HG02981 (cell line): Measurements from ENCODE around the gene KIAA0513.

Source experiments
- ATAC-seq: cut with Tn5 transposase; IDR thresholded peaks from one replicate; pipeline ENCODE4 v1.9.1; 2021; ENCODE audit warnings: mild to moderate bottlenecking, moderate library complexity; ENCODE audit not compliant: unreplicated experiment

Gene KIAA0513

DNA sequence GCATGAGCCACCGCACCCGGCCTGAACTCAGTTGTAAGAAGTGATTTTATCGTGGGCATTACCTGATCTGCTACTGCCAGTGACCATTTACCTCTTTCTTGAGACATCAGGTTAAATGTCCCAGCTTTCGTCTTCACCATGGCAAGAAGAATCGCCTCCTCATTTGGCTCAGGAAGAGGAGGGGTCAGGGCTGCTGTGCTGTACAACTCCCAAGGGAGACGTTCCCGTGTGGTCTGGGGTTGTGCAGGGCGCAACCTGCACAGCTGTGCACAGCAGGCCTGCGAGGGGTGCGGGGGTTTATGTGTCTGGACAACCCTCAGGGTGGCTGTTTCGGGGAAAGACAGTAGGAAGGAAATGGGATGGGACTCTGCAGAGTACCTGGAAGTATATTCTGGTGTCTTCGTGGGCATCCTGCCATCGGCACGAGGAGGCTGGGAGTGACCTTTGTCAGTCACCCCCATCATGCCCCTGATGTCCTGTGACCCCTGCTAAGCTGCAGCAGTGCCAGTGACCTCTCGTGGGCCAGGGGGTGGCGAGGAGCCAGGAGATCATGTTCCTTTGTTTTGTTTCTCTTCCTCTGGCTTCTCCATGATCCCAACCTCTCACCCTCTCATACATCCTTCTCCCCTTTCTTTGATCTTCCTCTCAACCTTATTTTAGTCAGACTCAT is 57.4 kb downstream of the KIAA0513 start:
- no peak for ATAC-seq

DNA sequence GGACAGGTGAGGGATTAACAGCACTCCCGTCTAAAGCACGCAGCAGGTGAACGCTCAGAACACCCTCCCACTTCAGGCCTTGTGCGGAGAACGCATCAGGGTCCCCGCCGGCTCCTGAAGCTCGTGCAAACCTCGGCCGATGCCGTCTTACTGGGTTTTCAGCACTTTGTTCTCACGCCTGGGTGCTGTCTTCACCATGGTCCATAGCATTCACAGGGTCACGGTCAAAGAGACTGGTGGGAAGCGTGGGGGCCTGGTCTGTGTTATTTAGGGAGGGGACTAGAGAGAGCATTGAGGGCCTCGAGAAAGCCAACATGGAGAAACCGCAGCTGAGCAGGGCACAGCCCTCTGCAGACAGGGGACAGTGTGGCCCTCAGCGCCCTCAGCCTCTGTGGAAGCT is 58.1 kb downstream of the KIAA0513 start:
- no peak for ATAC-seq

DNA sequence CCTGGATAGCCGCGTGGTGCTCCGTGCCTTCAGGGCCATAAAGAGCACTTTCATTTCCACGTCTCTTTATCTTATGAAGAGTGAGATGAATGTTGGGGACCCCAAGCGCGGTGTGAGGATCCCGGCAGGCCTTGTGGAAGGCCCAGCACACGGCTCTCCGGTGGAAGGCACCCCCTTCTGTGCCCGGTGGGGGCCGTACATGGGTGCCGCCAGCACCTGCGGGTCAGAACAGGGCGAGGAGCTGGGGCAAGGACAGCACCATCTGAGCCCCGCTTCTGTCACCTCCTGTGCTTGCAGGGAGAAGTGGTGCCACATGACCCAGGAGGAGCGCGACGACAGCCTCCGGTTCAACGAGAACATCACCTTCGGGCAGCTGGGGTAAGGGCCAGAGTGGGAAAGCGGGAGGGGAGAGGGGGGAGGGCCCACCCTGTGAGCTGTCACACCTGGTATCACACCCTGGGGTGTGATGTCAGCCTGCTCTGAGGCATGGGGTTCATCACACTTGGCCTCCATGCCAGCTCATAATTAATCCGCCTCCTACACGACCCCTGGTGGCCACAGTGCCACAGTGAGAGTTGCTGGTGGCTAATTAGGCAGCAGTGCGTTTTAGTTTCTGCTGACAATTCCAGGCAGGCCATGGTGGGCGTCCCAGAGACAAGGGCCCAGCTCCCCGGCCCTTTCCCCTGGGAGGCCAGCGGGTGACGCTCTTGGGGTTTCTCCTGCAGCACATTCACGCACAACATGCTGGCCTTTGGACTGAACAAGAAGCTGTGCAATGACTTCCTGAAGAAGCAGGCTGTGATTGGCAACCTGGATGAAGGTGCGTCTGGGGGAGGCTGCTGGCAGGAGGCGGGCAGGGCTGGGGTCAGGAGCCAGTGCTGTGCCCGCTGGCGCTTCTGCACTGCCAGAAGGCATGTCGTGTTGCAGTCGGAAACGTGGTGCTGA is 59.0 kb downstream of the KIAA0513 start:
- ATAC-seq: no peak

DNA sequence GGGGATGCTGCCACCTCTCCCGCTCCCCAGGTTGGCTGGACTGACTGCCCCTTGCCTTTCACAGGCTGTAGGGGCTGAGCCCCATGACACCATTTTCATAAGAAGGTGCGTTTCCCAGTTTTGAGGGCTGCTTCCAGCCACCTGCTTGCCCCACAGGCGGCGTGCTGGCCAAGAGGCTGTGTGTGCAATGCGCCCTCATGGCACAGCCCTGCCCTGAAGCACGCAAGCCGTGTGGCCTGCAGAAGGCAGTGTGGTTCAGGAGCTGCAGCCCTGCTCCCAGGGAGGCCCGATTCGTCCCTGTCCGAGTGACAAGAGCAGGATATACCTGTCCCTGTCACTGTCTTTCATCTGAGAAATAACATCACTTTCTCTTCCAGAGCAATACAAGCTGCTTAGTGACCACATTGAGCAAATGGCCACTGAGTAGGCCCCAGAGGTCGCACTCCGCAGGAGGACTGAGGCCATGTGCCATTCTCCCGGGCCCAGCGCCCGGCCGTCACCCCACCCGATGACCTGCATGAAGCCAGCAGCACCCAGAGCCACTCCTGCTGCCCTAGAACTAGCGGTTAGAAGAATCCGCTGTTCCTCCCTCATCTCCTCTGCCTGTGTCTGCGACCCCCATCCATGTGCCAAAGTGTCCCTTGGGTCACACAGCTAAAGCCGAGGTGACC is 60.4 kb downstream of the KIAA0513 start:
- no peak for ATAC-seq

DNA sequence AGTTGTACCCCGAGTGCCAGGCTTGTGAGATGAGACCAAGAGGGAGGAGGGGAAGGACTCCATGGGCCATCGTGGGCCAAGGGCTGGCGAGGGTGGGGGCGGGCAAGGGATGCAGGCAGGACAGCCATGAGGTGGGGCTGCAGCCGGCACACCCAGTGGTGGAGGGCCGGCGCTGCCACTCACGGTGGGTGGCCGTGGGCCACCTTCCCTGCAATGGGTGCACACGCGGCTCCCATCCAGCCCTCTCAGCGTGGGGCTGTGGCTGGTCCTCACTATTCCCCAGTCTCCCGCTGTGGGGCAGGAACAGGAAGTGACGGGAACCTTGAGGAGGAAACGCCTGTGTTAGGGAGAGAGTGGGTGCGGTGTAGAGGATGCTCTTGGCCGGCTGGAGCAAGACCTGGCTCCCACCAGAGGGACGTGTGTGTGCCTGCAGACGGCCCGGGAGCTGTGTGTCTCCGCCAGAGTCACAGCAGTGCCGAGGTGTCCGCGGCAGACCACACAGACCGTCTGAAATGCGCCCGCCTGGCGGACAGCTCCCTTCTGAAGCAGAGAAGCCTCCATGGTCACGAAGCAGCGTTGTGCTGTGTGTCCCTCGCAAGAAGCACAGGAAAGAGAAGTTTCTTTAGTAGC is 61.1 kb downstream of the KIAA0513 start:
- no peak for ATAC-seq

DNA sequence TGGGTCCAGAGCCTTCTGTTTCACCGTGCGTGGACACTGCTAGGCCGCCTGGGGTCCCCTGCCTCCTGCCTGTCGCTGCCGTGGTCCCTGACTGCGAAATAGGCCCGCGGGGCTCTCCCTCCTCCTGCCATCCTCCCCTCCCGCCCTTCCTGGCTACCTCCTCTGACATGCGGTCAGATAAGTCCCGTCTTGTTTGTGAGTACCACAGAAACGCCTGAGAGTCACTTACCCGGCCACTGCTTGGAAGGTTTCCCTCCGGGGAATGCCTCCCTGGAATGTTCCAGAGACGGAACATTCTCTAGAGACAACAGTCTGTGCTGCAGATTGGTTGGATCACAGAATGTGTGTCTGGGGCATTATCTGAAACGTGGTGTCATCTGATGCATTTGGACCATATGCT is 61.9 kb downstream of the KIAA0513 start:
- no peak for ATAC-seq

DNA sequence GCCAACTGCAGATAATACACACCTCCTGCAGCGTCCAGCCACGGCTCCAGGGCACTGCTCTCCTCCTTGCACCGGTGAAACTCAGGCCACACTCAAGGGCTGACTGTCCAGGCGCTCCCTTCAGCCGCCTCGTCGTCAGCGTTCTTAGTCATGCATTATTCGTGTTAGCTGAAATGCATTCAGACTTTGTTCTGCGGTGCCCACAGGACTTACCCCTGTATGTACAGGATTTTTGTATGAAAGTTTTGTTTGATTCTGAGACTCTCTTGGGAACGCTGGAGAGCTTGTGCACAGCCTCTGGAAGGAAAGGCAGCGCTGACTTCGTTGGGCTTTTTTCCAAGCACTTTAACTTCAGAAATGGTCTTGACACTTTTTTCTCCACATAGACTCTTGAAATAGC is 62.6 kb downstream of the KIAA0513 start:
- no peak for ATAC-seq

DNA sequence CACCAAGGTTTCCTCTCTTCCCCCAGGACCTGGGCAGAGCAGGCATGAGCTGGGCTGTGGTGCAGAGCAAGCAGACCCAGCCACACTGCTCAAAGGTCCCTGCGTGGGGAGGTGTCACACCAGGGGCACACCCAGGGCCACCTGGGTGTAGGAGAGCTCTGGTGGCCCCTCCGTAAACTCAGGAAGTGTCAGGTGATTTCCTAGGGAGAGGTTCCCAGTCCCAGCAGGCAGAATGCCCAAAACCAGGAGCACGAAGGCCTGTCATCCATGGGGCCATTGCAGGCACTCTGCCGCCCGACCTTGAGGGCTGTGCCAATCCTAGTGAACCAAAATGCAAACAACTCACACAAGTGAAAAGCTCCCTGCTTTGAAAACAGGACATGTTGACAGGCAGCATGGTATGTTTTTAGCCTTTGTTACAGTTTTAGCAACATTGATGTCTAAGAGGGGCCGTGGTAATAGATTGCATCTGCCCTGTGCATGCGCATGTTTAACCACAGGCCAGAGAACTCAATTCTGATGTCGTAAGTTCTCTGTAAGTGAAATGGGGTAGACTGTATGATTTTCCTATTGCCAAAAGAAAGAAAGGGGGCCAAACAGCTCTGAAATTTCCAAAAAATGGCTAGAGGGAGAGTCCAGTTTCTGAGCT is 63.4 kb downstream of the KIAA0513 start:
- no peak for ATAC-seq

DNA sequence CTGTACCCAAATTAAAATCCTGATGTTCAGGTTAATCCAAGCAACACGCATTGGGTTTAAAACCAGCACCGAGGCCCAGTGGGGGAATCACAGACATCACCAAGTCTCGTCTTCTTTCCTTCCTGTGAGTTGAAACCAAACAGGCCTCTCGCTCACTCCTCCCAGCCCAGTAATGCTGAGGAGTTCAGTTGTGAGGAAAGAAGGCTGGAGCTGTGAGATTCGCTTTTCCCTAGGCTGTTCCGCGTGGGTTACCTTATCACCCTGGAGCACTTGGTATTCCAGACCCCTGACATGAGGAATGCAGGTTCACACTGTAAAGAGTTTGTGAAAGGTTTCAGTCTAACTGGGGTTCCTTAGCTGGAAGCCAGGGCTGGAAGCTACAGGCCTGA is 63.9 kb downstream of the KIAA0513 start:
- no peak for ATAC-seq

DNA sequence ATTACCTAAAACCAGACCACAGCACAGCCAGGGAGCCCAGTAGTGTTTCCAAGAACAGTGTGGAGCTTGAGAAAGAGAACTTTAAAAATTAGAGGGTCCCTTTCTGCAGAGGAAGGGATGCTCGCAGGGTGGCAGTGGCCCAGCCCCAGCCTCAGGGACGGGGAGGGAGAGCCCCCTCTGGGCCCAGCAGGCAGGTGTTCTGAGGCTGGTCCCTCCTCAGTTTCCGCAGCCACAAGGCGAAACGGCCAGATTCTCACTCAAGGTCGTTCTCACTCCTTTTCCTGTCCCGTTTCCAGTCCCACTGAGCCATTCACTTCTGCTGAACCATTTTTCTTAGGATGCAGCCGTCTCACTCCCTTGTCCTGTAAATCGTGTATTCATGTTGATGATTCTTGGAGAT is 64.7 kb downstream of the KIAA0513 start:
- no peak for ATAC-seq

DNA sequence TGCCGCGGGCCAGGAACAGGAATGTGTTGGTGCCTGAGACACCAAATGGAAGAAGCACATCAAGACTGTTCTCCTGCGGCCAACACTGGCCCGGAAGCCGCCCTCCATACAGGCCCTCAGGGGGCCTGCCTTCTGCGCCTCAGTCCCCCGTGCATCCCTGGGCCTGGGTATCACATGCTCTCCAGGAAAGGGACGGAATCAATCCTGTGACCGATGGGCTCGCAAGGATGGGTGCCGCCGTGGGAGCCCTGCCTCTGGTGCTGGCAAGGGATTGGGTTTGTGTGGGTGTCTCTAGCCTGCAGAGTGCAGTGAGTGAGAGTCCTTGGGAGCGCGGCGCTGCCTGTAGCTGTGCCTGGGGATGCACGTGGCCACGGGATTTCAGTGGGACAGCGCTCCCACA is 65.3 kb downstream of the KIAA0513 start:
- no peak for ATAC-seq

DNA sequence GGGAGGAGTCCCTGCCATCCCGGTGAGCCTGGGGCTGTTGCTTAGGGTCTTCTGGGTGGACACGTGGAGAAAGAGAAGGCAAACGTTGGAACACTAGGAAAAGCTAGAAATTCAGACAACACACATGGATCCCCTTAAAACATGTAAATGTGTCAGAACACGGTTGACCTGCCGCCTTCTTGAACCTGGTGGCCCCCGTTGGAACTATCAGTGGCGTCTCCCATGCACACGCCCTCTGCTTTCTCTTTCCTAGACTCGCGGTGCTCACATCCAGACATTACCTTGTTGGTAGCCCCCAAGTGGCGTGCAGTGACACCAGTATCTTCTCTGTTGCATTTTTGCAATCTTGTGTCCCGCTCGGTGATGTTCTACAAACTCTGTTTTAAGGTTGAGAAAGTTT is 66.1 kb downstream of the KIAA0513 start:
- no peak for ATAC-seq

DNA sequence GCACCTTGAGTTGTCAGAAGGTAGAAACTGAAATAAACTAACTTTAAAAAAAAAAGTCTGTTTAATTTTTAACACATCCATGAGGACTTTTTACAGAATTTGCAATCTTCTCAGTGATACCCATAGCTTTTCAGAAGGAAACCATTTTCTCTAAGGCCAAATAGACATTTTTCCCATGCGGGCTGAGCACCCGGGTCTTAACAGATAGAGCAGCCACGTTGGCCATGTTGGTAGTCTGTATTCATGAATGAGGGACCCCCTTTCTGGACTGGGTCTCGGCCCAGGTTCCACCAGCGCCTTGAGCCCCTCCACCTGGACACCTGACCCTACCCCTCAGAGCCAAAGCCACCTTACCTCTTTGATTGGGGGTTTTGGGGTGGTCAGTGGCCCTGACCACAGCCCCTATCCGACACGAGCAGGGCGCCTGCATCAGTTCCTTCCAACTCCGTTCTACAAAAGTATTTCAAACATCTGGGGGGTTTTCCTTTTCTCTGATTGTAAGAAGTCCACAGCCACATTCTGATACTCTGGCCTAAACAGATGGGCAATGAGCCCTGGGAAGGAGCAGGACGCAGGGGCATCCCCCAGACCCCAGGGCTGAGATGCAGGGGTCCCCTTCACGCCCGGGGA is 66.7 kb downstream of the KIAA0513 start:
- ATAC-seq: no peak

DNA sequence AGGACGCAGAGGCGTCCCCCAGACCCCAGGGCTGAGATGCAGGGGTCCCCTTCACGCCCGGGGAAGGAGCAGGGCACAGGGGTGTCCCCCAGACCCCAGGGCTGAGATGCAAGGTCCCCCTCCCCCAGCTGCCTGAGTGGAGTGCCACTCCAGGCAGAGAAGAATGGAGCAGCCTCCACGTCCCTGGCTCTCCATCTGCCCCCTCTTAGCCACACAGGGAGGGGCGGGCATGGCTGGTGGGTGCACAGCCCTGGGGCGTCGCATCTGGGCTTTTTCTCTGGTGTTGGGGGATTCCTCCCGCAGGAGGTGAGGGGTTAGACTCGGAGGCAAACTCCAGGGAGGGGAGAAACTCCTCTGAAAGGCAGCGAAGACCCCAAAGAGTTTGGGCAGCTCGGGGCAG is 67.2 kb downstream of the KIAA0513 start:
- no peak for ATAC-seq

DNA sequence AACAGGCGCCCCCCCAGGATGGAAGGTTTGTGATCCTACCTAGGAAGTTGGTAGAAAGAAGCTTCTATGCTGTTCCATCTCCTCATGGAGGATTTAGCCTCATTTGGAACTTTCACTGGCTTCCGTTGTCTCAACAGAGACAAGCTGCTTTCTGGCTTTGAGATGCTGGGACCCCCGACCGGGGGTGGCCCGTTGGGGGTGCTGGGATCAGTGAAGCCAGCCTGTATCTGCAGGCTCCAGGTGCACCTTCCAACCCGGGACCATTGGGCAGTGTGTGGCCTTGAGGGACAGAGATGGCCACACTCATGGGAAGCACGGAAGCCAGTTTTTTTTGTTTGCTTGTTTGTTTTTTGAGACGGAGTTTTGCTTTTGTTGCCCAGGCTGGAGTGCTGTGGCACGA is 69.3 kb downstream of the KIAA0513 start:
- ATAC-seq: no peak

DNA sequence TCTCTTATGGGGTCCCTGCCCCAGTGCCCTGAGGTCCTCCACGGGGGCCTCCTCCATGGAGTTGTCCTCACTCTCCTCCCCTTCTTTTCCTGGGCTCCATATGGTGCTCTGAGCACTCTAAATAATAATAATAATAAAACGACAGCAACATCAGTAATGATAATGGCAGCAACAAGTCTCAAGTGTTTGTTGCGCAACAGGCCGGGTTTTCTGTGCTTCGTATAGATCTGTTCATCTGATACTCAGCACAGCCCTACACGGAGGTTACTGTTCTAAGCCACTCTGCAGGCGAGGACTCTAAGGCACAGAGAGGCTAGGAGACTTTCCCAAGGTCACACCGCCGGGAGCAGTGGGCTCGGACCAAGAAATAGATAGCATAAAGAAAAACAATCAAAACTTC is 71.0 kb downstream of the KIAA0513 start:
- ATAC-seq: no peak

DNA sequence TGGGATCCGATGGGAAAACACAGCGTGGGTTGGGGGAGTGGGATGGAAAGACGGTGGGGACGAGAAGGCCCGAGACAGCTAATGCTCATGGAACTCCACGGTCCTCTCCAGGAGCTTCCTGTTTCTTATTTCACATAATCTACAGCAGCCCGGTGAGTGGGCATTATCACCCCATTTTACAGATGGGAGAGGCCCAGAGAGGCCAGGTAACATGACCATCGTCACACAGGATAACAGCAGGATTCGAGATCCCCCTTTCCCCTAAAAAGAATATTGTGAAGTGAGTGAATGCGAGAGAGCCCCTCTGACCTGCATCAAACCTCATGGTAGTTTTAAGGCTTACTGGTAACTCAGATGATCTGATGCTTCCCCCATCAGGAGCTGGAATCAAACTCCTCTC is 72.7 kb downstream of the KIAA0513 start:
- ATAC-seq: no peak

DNA sequence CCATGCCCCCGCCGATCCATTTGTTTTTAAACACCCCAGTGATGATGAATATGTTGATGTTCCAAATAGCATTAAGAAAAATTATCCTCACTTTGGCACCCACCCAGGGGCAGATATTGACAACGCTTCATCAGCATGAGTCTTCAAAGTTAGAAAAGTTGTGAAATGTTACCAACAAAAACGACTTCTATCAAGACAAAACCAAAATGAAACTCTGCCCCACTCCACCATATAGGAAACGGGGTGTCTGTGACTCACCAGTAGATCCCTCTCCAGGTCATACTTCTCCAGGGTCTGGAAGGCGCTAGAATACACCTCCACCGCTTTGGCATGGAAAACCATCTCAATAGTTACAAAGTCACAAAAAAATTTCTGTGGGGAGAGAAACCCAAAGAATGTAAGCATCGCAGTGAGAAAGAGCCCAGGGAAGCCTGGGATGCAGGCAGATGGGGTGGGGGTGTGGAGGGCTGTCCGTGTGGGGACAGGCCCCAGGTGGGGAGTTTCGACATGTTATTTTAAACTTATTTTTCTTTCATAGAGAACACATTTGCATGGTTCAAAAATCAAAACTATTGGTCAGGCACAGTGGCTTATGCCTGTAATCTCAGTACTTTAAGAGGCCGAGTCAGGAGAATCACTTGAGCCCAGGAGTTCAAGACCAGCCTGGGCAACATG is 74.5 kb downstream of the KIAA0513 start:
- no peak for ATAC-seq

DNA sequence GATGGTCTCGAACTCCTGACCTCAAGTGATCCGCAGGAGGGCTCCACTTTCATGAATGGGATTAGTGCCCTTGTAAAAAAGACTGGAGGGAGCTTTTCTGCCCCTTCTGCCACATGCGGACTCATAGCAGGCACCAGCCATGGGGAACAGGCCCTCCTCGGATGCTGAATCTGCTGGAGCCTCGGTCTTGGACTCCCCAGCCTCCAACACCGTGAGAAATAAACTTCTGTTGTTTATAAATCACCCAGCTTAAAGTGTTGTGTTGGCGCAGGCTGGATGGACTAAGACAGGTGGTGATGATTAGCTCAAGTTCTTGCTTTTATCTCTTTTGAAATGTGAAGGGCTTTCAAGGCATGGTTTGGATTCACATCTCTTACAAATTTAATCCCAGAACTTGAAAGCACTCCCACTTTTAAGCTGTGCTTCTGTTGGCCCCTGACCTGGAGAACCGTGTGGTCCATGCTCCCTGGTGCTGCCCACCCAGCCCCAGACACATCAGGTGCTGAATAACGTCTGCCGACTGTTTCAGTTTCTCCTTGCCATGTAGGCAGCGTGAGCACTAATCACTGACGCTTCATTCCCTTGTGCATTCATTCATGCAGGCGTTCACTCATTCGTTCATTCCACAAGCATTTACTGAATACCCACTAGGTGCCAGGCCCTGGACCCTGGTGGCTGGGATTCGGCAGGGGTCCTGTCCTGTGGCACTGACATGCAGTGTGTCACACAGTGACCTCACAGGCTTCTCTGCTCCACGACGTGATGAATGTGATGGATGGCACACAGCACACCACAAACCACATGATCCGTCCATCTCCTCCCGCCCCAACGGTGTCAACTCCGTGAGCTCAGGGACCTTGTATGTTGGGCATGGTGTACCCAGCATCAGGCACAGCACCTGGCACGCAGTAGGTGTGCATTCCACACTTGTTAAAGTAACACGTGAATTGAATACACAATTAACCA is 75.8 kb downstream of the KIAA0513 start:
- peak; percentile 50 for ATAC-seq
